Measurements from ENCODE around the gene SH3RF2.

DNA sequence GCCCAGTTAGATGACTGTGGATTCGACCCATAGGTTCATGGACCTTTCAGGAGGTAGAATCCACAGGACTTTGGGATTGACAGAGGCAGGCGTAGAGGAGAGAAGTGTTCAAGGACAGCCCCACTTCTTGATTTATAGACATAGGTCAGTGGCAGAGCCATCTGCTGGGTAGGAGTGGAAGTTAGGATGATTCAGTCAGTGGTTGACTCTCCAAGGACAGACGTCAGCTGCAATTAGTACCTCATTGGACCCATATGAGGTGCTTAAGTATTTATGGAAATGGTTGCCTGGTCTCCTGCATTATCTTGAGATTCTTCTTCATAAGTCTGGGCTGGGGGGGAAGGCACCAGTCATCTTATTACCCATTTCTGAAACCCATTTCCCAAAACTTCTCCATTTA lies 70.9 kb downstream of the SH3RF2 start:
- no peak for TF ChIP-seq POLR2AphosphoS5 (IDR thresholded peaks at IDR 0.05; ENCODE audit: borderline replicate concordance, low read depth, low read length)
- TF ChIP-seq EZH2 (IDR thresholded peaks at IDR 0.05): no peak
